ENCODE data around the gene SPNS3. TPM values are rescaled to one million over a fixed set of nuclear protein-coding genes. Genes with fewer than 3 reads are reported as not detected.

Gene SPNS3
- total RNA-seq, 1 experiment from 2014 or later: 15.9 TPM

DNA sequence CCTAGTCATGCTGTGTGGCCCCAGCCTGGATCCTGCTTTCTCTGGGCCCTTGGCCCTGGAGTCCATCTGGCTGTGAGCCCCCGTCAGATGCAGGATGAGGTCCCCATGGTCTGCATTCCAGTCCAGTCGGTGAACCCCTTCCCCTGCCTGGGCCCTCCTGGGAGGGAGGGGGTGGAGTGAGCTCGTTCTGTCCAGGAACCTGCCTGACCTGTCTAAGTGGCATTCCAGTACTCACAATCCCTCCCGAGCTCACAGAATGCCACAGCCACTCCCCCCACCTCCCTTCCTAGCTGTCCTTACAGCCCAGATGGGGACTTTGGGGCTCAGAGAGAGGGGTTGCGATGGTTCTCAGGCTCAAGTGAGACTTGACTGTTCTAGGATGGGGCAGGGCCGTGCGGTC, 80.5 kb downstream of the SPNS3 start:
- intact Hi-C loops (cut with micrococcal nuclease; ENCODE audit: unreplicated experiment): loop anchor here (1.0 to 2.0 kb wide), 2 partner anchors 41 to 51 kb away; partner anchors contain the start of gene MYBBP1A

DNA sequence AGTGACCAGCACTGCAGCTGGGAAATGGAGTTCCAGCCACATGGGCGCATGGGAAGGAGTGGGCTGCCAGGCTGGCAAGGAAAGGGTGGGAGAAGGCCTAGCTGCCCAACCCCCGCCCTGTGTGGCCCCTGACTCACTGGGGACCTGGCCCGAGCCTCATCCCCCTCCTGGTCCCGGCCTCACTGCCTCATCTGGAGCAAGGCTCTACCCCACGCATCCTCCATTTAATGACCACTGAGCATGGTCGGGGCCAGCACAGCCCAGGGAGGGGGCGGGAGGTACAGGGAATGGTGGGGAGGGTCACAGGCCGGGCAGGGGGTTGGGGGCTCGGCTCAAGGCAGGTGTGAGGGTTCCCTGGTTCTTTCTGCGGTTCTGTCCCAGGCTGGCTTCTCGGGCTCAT, 81.0 kb downstream of the SPNS3 start:
- H3K9me2 ChIP-seq (ENCODE audit: insufficient read depth): no peaks in the 10 kb centered on the region
- ChIA-PET CTCF (interaction anchor here (1.8 kb wide), 1 partner anchor 93 kb away, joined by 13 read pairs; no protein-coding TSS in a partner anchor), POLR2A (ENCODE audit: unreplicated experiment) (interaction anchor here (0.5 to 0.6 kb wide), 3 partner anchors 10 to 567 kb away, joined by 3 to 6 read pairs (median 4); partner anchors contain the start of gene CYB5D2)
- peaks cover 81% of the 10 kb centered on the region for H3K79me2 ChIP-seq (ENCODE audit: low read depth)
- no peak for DNase-seq
- TF ChIP-seq EZH2 (IDR thresholded peaks at IDR 0.05; ENCODE audit: low read depth): no peak
- TF ChIP-seq CTCF (conservative IDR thresholded peaks at IDR 0.05): no peak
- no peaks in the 10 kb centered on the region for H4K20me1 ChIP-seq (ENCODE audit: insufficient read depth)
- intact Hi-C loops (cut with micrococcal nuclease; ENCODE audit: unreplicated experiment): loop anchor here (1.0 to 2.0 kb wide), 2 partner anchors 40 to 51 kb away; partner anchors contain the start of gene MYBBP1A
- no peaks in the 10 kb centered on the region for H3K36me3 ChIP-seq (ENCODE audit: low read depth)
- 0 out of 2 replicates have a peak overlapping the region, but pooled peaks have one; percentile 40 for H2AFZ ChIP-seq
- H3K27me3 ChIP-seq (ENCODE audit: insufficient read depth, low read depth): no peaks in the 10 kb centered on the region
- peak overlapping the region; percentile 96 for H3K4me2 ChIP-seq
- H3F3A ChIP-seq (ENCODE audit: insufficient read depth, low read depth): peaks cover 61% of the 10 kb centered on the region
- H3K27ac ChIP-seq: peak overlapping the region; percentile 100
- BruUV-seq (replicated peaks): no TSS peak
- H3K4me3 ChIP-seq: peak overlapping the region; percentile 47; the same call in 1 of the 2 replicates
- peaks cover 86% of the 10 kb centered on the region for H3K4me1 ChIP-seq (replicated peaks; ENCODE audit: insufficient read depth)
- H3K9me3 ChIP-seq (ENCODE audit: insufficient read depth, low read depth): no peaks in the 10 kb centered on the region

More for the DNA sequence above, 80.5 kb downstream of the SPNS3 start:
- Histone ChIP-seq H3K27me3 (ENCODE audit: insufficient read depth, low read depth) (no peaks in the 10 kb centered on the region), H3K4me1 (replicated peaks; ENCODE audit: insufficient read depth) (peaks cover 81% of the 10 kb centered on the region), H3K79me2 (ENCODE audit: low read depth) (peaks cover 86% of the 10 kb centered on the region), H2AFZ (0 out of 2 replicates have a peak overlapping the region, but pooled peaks have one; percentile 40), H4K20me1 (ENCODE audit: insufficient read depth) (no peaks in the 10 kb centered on the region), H3K9me3 (ENCODE audit: insufficient read depth, low read depth) (no peaks in the 10 kb centered on the region), H3K4me3 (peak overlapping the region; percentile 47; the same call in 1 of the 2 replicates), H3K9me2 (ENCODE audit: insufficient read depth) (no peaks in the 10 kb centered on the region), H3K4me2 (peak overlapping the region; percentile 96), H3K27ac (peak overlapping the region; percentile 100), H3K36me3 (ENCODE audit: low read depth) (no peaks in the 10 kb centered on the region), H3F3A (ENCODE audit: insufficient read depth, low read depth) (peaks cover 61% of the 10 kb centered on the region)
- DNase-seq: peak; percentile 92 to 93
- no TSS peak for BruUV-seq (replicated peaks)
- ChIA-PET CTCF (interaction anchor here (0.7 to 1.8 kb wide), 4 partner anchors 9 to 100 kb away, joined by 3 to 13 read pairs (median 3); no protein-coding TSS in a partner anchor), POLR2A (ENCODE audit: unreplicated experiment) (interaction anchor here (0.5 to 1.1 kb wide), 7 partner anchors 9 to 566 kb away, joined by 3 to 6 read pairs (median 4); partner anchors contain the start of gene CYB5D2)
- TF ChIP-seq CTCF (conservative IDR thresholded peaks at IDR 0.05): no peak
- TF ChIP-seq EZH2 (IDR thresholded peaks at IDR 0.05; ENCODE audit: low read depth): no peak

DNA sequence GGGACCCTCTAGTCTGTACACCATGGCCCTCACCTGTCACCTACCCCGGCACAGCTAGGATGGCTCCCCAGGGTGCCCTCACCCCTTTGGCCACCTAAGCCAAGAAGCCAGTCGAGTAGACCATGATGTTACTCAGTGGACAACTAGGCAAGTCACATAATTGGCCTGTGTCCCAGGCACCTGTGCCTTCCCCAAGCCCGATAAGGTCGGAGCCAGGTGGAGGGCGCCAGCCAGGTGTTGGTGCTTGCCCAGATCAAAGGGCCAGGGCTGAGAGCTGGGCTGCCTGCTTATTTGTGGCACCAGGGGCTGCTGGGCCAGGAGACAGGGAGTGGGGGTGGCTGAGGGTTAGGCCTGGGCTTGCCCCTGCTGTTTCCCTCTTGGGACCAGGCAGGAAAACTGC, 81.8 kb downstream of the SPNS3 start:
- Histone ChIP-seq H3F3A (ENCODE audit: insufficient read depth, low read depth) (peaks cover 63% of the 10 kb centered on the region), H3K4me1 (replicated peaks; ENCODE audit: insufficient read depth) (peaks cover 88% of the 10 kb centered on the region), H3K27ac (peak overlapping the region; percentile 100), H3K4me3 (no peak overlapping the region), H3K4me2 (peak overlapping the region; percentile 96), H3K79me2 (ENCODE audit: low read depth) (peaks cover 73% of the 10 kb centered on the region), H3K9me3 (ENCODE audit: insufficient read depth, low read depth) (no peaks in the 10 kb centered on the region), H4K20me1 (ENCODE audit: insufficient read depth) (no peaks in the 10 kb centered on the region), H3K9me2 (ENCODE audit: insufficient read depth) (no peaks in the 10 kb centered on the region), H3K27me3 (ENCODE audit: insufficient read depth, low read depth) (no peaks in the 10 kb centered on the region), H3K36me3 (ENCODE audit: low read depth) (no peaks in the 10 kb centered on the region), H2AFZ (no peak overlapping the region)
- peak; percentile 88 to 96 for DNase-seq
- no peak for TF ChIP-seq EZH2 (IDR thresholded peaks at IDR 0.05; ENCODE audit: low read depth)
- no peak for TF ChIP-seq CTCF (conservative IDR thresholded peaks at IDR 0.05)
- intact Hi-C loops (cut with micrococcal nuclease; ENCODE audit: unreplicated experiment): loop anchor here (2.0 kb wide), 1 partner anchor 39 kb away; the partner anchor contains the start of gene MYBBP1A
- POLR2A ChIA-PET (ENCODE audit: unreplicated experiment): no interaction called here
- BruUV-seq (replicated peaks): no TSS peak
- CTCF ChIA-PET: no interaction called here
